GM12878 (cell line): Measurements from ENCODE around the gene ARHGEF7. TPM values are rescaled to one million over a fixed set of nuclear protein-coding genes. Genes with fewer than 3 reads are reported as not detected.

Experiments
- ATAC-seq: fragments of 200-7000 bp; cut with Tn5 transposase; 3 replicates; pipeline ENCODE4 v1.9.1; 2020; ENCODE audit warnings: mild to moderate bottlenecking, moderate library complexity
- BruUV-seq: library from RNA; stranded (reverse); fragments of 400-500 nt; replicated peaks from 2 replicates; lab custom pipeline; 2021; lab: Mats Ljungman, UMichigan
- CTCF ChIA-PET: fragments of 300-600 bp; sonication (Branson Sonifier 250); formaldehyde crosslinking; extraction: SDS; loops from one replicate; lab custom pipeline; 2021; ENCODE audit warnings: inconsistent platforms; lab: Yijun Ruan, JAX
- POLR2A ChIA-PET: fragments of 350-600 bp; formaldehyde crosslinking; extraction: SDS; loops from one replicate; lab custom pipeline; 2021; ENCODE audit warnings: inconsistent platforms; lab: Charles Lee
- RAD21 ChIA-PET: fragments of 300-600 bp; sonication (Branson Sonifier 250); formaldehyde crosslinking; loops from one replicate; lab custom pipeline; 2023; ENCODE audit warnings: antibody characterized with exemption; ENCODE audit not compliant: unreplicated experiment; lab: Charles Lee
- SMC1A ChIA-PET: fragments of 300-600 bp; sonication (Branson Sonifier 250); formaldehyde crosslinking; loops from one replicate; lab custom pipeline; 2023; ENCODE audit not compliant: unreplicated experiment, uncharacterized antibody; lab: Charles Lee
- DNase-seq: peaks from one replicate; pipeline ENCODE4 v3.0.0-alpha.2; 2011; ENCODE audit warnings: low read depth, low spot score
- FAIRE-seq: peaks from 3 replicates; lab custom pipeline; 2011; peaks lifted over from hg19 to GRCh38; lab: Jason Lieb, UNC
- H2AFZ ChIP-seq: 2 replicates; pipeline ENCODE4 v1.6.0; 2011; ENCODE audit warnings: low read depth, low read length, control low read depth; ENCODE audit not compliant: control insufficient read depth
- H3K27ac ChIP-seq: 2 replicates; pipeline ENCODE4 v1.5.1; 2011; ENCODE audit warnings: control low read depth; ENCODE audit not compliant: control insufficient read depth, insufficient read depth
- H3K27me3 ChIP-seq, 2 experiments: replicated peaks in 1 of 2; 2 replicates each; pipeline versions ENCODE4 v1.6.0 to v1.6.1; 2011; ENCODE audit warnings: low read length in 1 of 2; ENCODE audit not compliant: control insufficient read depth in 2 of 2, insufficient read depth in 2 of 2
- H3K36me3 ChIP-seq, 2 experiments: 2 replicates each; pipeline ENCODE4 v1.5.1; 2011; ENCODE audit warnings: low read length in 1 of 2; ENCODE audit not compliant: control insufficient read depth in 2 of 2, insufficient read depth in 2 of 2
- H3K4me1 ChIP-seq: 2 replicates; pipeline ENCODE4 v1.6.1; 2011; ENCODE audit warnings: mild to moderate bottlenecking, low read length, moderate library complexity, mixed read lengths; ENCODE audit not compliant: control insufficient read depth, insufficient read depth
- H3K4me2 ChIP-seq: 2 replicates; pipeline ENCODE4 v1.6.0; 2011; ENCODE audit warnings: control low read depth; ENCODE audit not compliant: control insufficient read depth, insufficient read depth
- H3K4me3 ChIP-seq: fragments of 200-600 bp; sonication (generic); 2 replicates; pipeline ENCODE4 v1.5.1; 2016
- H3K79me2 ChIP-seq: 2 replicates; pipeline ENCODE4 v1.6.0; 2011; ENCODE audit warnings: low read length; ENCODE audit not compliant: control insufficient read depth, insufficient read depth
- H3K9ac ChIP-seq: 2 replicates; pipeline ENCODE4 v1.8.0; 2011; ENCODE audit warnings: low read length, control low read depth, mixed read lengths; ENCODE audit not compliant: control insufficient read depth, insufficient read depth
- H3K9me3 ChIP-seq: replicated peaks from 3 replicates; pipeline ENCODE4 v1.5.1; 2011; ENCODE audit warnings: mild to moderate bottlenecking, low read length; ENCODE audit not compliant: control insufficient read depth, insufficient read depth
- H4K20me1 ChIP-seq: 2 replicates; pipeline ENCODE4 v1.6.0; 2011; ENCODE audit not compliant: control insufficient read depth, insufficient read depth
- BACH1 ChIP-seq: fragments of 450-650 bp; IDR thresholded peaks from 2 replicates; pipeline ENCODE4 v1.6.1; 2017; ENCODE audit warnings: mild to moderate bottlenecking, borderline replicate concordance
- BHLHE40 ChIP-seq, 2 experiments: fragments of 450-650 bp in 1 of 2; IDR thresholded peaks; 2 replicates each; pipeline ENCODE4 v1.6.1; 2011 to 2017; ENCODE audit warnings: low read depth in 2 of 2, borderline replicate concordance in 1 of 2, improper control_type of control experiment in 1 of 2, low read length in 1 of 2, mild to moderate bottlenecking in 1 of 2
- JUND ChIP-seq: IDR thresholded peaks from 2 replicates; pipeline ENCODE4 v1.6.1; 2012; ENCODE audit warnings: low read depth, mild to moderate bottlenecking, low read length, improper control_type of control experiment, moderate library complexity
- MAX ChIP-seq: IDR thresholded peaks from 2 replicates; pipeline ENCODE4 v1.6.1; 2012; ENCODE audit warnings: low read depth, low read length, improper control_type of control experiment
- POLR2A ChIP-seq: IDR thresholded peaks from 2 replicates; pipeline ENCODE4 v1.6.1; 2011; ENCODE audit warnings: low read depth, mild to moderate bottlenecking, low read length
- POLR2AphosphoS2 ChIP-seq: IDR thresholded peaks from 2 replicates; pipeline ENCODE4 v1.6.1; 2011; ENCODE audit warnings: low read depth, mild to moderate bottlenecking, low read length, improper control_type of control experiment, moderate library complexity
- POLR2AphosphoS5 ChIP-seq: IDR thresholded peaks from 2 replicates; pipeline ENCODE4 v1.6.1; 2011; ENCODE audit warnings: mild to moderate bottlenecking, low read length, inconsistent platforms
- POU2F2 ChIP-seq: IDR thresholded peaks from 3 replicates; pipeline ENCODE4 v1.6.1; 2011; ENCODE audit warnings: low read depth, mild to moderate bottlenecking, low read length, borderline replicate concordance
- REST ChIP-seq: IDR thresholded peaks from 2 replicates; pipeline ENCODE4 v1.6.1; 2012; ENCODE audit warnings: mild to moderate bottlenecking, low read depth, low read length
- SREBF1 ChIP-seq: IDR thresholded peaks from 2 replicates; pipeline ENCODE4 v1.6.1; 2012; ENCODE audit warnings: mild to moderate bottlenecking, low read length
- ZNF687 ChIP-seq: fragments of 450-650 bp; IDR thresholded peaks from 2 replicates; pipeline ENCODE4 v1.6.1; 2017; ENCODE audit warnings: mild to moderate bottlenecking, moderate library complexity
- ZZZ3 ChIP-seq: IDR thresholded peaks from 2 replicates; pipeline ENCODE4 v1.6.1; 2011; ENCODE audit warnings: low read depth; ENCODE audit not compliant: control insufficient read depth, insufficient read length
- WGBS: methylation state at CpG from one replicate; pipeline ENCODE4 v1.1.6; 2016; ENCODE audit warnings: low lambda C conversion rate; ENCODE audit not compliant: insufficient replicate concordance, insufficient coverage; ENCODE audit errors: missing lambda C conversion rate; 5-methylcytosine and 5-hydroxymethylcytosine counted together
- in situ Hi-C: fragments of 300-500 bp; cut with MboI; formaldehyde crosslinking; loops from 9 replicates; pipeline ENCODE4 v1.14.3; 2018; ENCODE audit warnings: mixed read lengths
- intact Hi-C: fragments of 100-400 bp; cut with micrococcal nuclease; formaldehyde crosslinking; loops from one replicate; pipeline ENCODE4 v1.14.2; 2022; ENCODE audit not compliant: unreplicated experiment
- polyA plus RNA-seq, 11 experiments: library from polyadenylated mRNA; depleted of rRNA in 4 of 11; unstranded in 6 of 11; stranded (reverse) in 5 of 11; fragments of >200 nt; fragmentation: Nextera tagmentation in 4 of 11; fragmentation: Illumina TruSeq in 1 of 11; extraction: Ambion mirVana in 4 of 11; extraction: Trizol in 1 of 11; gene quantifications; 1 replicate in 1 of 11; 2 replicates in 10 of 11; pipeline versions ENCODE4 v1.2.1 to v1.2.3, GENCODE V29; 2011 to 2016; ENCODE audit warnings: inconsistent platforms in 2 of 11, missing spikeins in 2 of 11, low read depth in 1 of 11
- total RNA-seq, 4 experiments: library from RNA; depleted of rRNA in 3 of 4; stranded (reverse); fragments of >200 nt in 3 of 4; fragmentation: Illumina TruSeq in 1 of 4; extraction: Trizol in 1 of 4; gene quantifications; 2 replicates each; pipeline versions ENCODE4 v1.2.1 to v1.2.3, GENCODE V29; 2013 to 2021

Gene ARHGEF7
- total and polyA plus RNA-seq, 10 of the 15 experiments (the other 5 are each of a cell fraction or from before 2014, with no cell fraction given), result 4.7 to 65.5 (median 36.6) TPM

- TF ChIP-seq REST (no peak), MAX (no peak), SREBF1 (no peak), BACH1 (no peak), ZZZ3 (no peak)
These were observed 68.1 kb downstream of the ARHGEF7 start (continued) for GRCh38 chr13:111183087-111183645.

GRCh38 chr13:111183959-111184358, 68.8 kb downstream of the ARHGEF7 start:
- peaks cover 50% of the 10 kb centered on the region for H3K4me1 ChIP-seq
- FAIRE-seq, result no peak
- peak overlapping the region; percentile 95 for H3K4me2 ChIP-seq
- peak overlapping the region; percentile 75 for H3K9ac ChIP-seq
- in situ Hi-C loops (no loop called here), intact Hi-C loops (loop anchor here (1.0 to 10.0 kb wide), 4 partner anchors 19 to 469 kb away; partner anchors contain the start of gene ING1)
- H2AFZ ChIP-seq, result no peak overlapping the region
- peak overlapping the region; percentile 70 for H3K27ac ChIP-seq
- ChIA-PET CTCF (interaction anchor here (1.3 to 2.0 kb wide), 3 partner anchors 27 to 115 kb away, joined by 3 to 5 read pairs (median 3); no protein-coding TSS in a partner anchor), RAD21 (interaction anchor here (1.6 to 6.0 kb wide), 4 partner anchors 16 to 27 kb away, joined by 9 to 36 read pairs (median 14); no protein-coding TSS in a partner anchor), SMC1A (interaction anchor here (1.5 to 10.0 kb wide), 4 partner anchors 17 to 27 kb away, joined by 5 to 99 read pairs (median 28); no protein-coding TSS in a partner anchor), POLR2A (interaction anchor here (1.1 to 1.9 kb wide), 3 partner anchors 17 to 264 kb away, joined by 3 to 13 read pairs (median 4); no protein-coding TSS in a partner anchor)
- no peaks in the 10 kb centered on the region; a peak in 2 of 4 replicates for H3K36me3 ChIP-seq
- H4K20me1 ChIP-seq, result no peaks in the 10 kb centered on the region
- no peak for DNase-seq
- H3K9me3 ChIP-seq, result no peaks in the 10 kb centered on the region; the same call in 2 of the 3 replicates
- TF ChIP-seq POLR2AphosphoS5, result peak; percentile 61; the same call in 1 of the 2 replicates
- TF ChIP-seq ZNF687, result 0 out of 2 replicates have a peak, but pooled peaks have one; percentile 20
- TF ChIP-seq POU2F2, result peak; percentile 69; the same call in 1 of the 3 replicates
- peak; percentile 37 to 72; a peak in 2 of 4 replicates for TF ChIP-seq BHLHE40 (IDR thresholded peaks at IDR 0.05; ENCODE audit: borderline replicate concordance in 1 of 2, low read depth in 2 of 2, low read length in 1 of 2)
- TF ChIP-seq POLR2AphosphoS2, result no peak
- TF ChIP-seq POLR2A, result 0 out of 2 replicates have a peak, but pooled peaks have one; percentile 24
- TF ChIP-seq JUND, result no peak
- peak; percentile 36 for ATAC-seq
- H3K79me2 ChIP-seq, result peaks cover 96% of the 10 kb centered on the region
- peak overlapping the region; percentile 67 for H3K4me3 ChIP-seq
- no TSS peak for BruUV-seq
- 6% methylated on average over 10 of the region's 10 CpGs for WGBS
- no peaks in the 10 kb centered on the region for H3K27me3 ChIP-seq
